Cerebellar nuclear complex (tissue), 1 donor: ENCODE data around the gene STK4.
"Not testable (repeated sequence)": the region's sequence is repeated elsewhere in the genome, so short reads cannot be mapped to it uniquely, and the experiment has no call there.

Experiments
- DNase-seq, 2 experiments: peaks; one replicate each; lab custom pipeline; 2025; lab: John Stamatoyannopoulos, UW

STK4 gene

GRCh38 chr20:45053430-45054351 lies 87.4 kb downstream of the STK4 start:
- DNase-seq: no peak

- DNase-seq: no peak
Measured at GRCh38 chr20:45055056-45055455, 88.7 kb downstream of the STK4 start.

GRCh38 chr20:45056473-45057173 lies 90.3 kb downstream of the STK4 start:
- DNase-seq: no peak

- DNase-seq: no peak
Measured at GRCh38 chr20:45058168-45058850, 92.0 kb downstream of the STK4 start.

- DNase-seq: no peak
Measured at GRCh38 chr20:45059022-45059728, 92.9 kb downstream of the STK4 start.

- no peak for DNase-seq
Measured at GRCh38 chr20:45060294-45060693, 94.0 kb downstream of the STK4 start.

GRCh38 chr20:45061244-45061643 lies 94.9 kb downstream of the STK4 start:
- no peak for DNase-seq

GRCh38 chr20:45063107-45063506 lies 96.8 kb downstream of the STK4 start:
- not testable (repeated sequence) for DNase-seq

- no peak for DNase-seq
Measured at GRCh38 chr20:45064812-45065211, 98.5 kb downstream of the STK4 start.

GRCh38 chr20:45066372-45066771 lies 100.1 kb downstream of the STK4 start:
- DNase-seq: no peak

- DNase-seq: no peak
Measured at GRCh38 chr20:45067087-45067486, 100.8 kb downstream of the STK4 start.

GRCh38 chr20:45067558-45067957 lies 101.2 kb downstream of the STK4 start:
- DNase-seq: no peak

- no peak for DNase-seq
Measured at GRCh38 chr20:45069261-45069660, 102.9 kb downstream of the STK4 start.

GRCh38 chr20:45070932-45071632 lies 104.8 kb downstream of the STK4 start:
- DNase-seq: no peak

- no peak for DNase-seq
Measured at GRCh38 chr20:45072066-45072465, 105.8 kb downstream of the STK4 start.

- DNase-seq: no peak
Measured at GRCh38 chr20:45073221-45073620, 106.9 kb downstream of the STK4 start.

- no peak for DNase-seq
Measured at GRCh38 chr20:45077559-45077958, 111.2 kb downstream of the STK4 start.

GRCh38 chr20:45080867-45081624 lies 114.7 kb downstream of the STK4 start:
- no peak for DNase-seq

- no peak for DNase-seq
Measured at GRCh38 chr20:45082468-45082867, 116.2 kb downstream of the STK4 start.

- no peak for DNase-seq
Measured at GRCh38 chr20:45083127-45083526, 116.8 kb downstream of the STK4 start.

GRCh38 chr20:45085289-45085688 lies 119.0 kb downstream of the STK4 start:
- no peak for DNase-seq
